ENCODE data around the gene PLA2G4D. TPM values are rescaled to one million over a fixed set of nuclear protein-coding genes. Genes with fewer than 3 reads are reported as not detected.

Gene PLA2G4D
- total RNA-seq, 1 experiment from 2014 or later = not detected

- Histone ChIP-seq H3K27me3 (replicated peaks; ENCODE audit: insufficient read depth, low read depth, low read length, poor library complexity) (no peaks in the 10 kb centered on the region), H3K4me1 (ENCODE audit: insufficient read depth, low read length, poor library complexity, severe bottlenecking) (peaks cover 14% of the 10 kb centered on the region), H3K9me3 (ENCODE audit: low read depth, low read length, poor library complexity, severe bottlenecking) (no peaks in the 10 kb centered on the region), H3K27ac (ENCODE audit: low read depth, low read length, poor library complexity, severe bottlenecking) (no peak overlapping the region), H3K4me3 (ENCODE audit: low read depth, low read length, poor library complexity, severe bottlenecking) (no peak overlapping the region), H3K36me3 (ENCODE audit: insufficient read depth, low read length, poor library complexity, severe bottlenecking) (no peaks in the 10 kb centered on the region)
- no peak for TF ChIP-seq EZH2 (IDR thresholded peaks at IDR 0.05; ENCODE audit: borderline replicate concordance, low read depth, low read length, poor library complexity, severe bottlenecking)
- TF ChIP-seq CTCF (conservative IDR thresholded peaks at IDR 0.05; ENCODE audit: low read depth, low read length) = no peak
- CTCF ChIA-PET = interaction anchor here (0.6 kb wide), 1 partner anchor 96 kb away, joined by 3 read pairs; no protein-coding TSS in a partner anchor
- DNase-seq (ENCODE audit: low spot score) = no peak
- POLR2A ChIA-PET (ENCODE audit: low non-redundant PET) = no interaction called here
- intact Hi-C loops (cut with micrococcal nuclease; ENCODE audit: unreplicated experiment) = no loop called here
- BruUV-seq (replicated peaks) = no TSS peak
Measured at GRCh38 chr15:42037656-42038055, 56.7 kb downstream of the PLA2G4D start.

DNA sequence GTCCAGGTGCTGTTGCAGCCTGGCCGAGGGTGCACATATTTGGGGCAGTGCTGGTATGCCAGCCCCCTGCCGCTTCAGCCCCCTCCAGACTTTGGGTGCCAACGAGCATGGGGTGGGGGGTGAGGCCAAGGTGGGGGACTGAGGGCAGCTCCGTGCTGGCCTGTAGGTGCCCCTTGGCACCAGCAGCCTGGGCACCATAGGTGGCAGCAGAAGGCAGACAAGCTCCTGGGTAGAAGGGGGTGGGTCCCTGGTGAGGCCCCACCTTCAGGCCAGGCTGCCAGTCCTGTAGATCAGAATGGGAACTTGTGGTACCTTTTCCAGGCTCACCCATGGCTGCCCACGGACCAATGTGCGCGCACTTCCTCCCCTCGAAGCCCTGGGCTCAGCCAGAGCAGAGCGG, 57.4 kb downstream of the PLA2G4D start:
- BruUV-seq (replicated peaks) = no TSS peak
- no peak overlapping the region for H3K4me3 ChIP-seq (ENCODE audit: low read depth, low read length, poor library complexity, severe bottlenecking)
- DNase-seq (ENCODE audit: low spot score) = no peak
- peaks cover 14% of the 10 kb centered on the region for H3K4me1 ChIP-seq (ENCODE audit: insufficient read depth, low read length, poor library complexity, severe bottlenecking)
- intact Hi-C loops (cut with micrococcal nuclease; ENCODE audit: unreplicated experiment) = no loop called here
- ChIA-PET POLR2A (ENCODE audit: low non-redundant PET) (no interaction called here), CTCF (interaction anchor here (0.6 kb wide), 1 partner anchor 430 kb away, joined by 3 read pairs; no protein-coding TSS in a partner anchor)
- no peak overlapping the region for H3K27ac ChIP-seq (ENCODE audit: low read depth, low read length, poor library complexity, severe bottlenecking)
- no peak for TF ChIP-seq EZH2 (IDR thresholded peaks at IDR 0.05; ENCODE audit: borderline replicate concordance, low read depth, low read length, poor library complexity, severe bottlenecking)
- no peak for TF ChIP-seq CTCF (conservative IDR thresholded peaks at IDR 0.05; ENCODE audit: low read depth, low read length)
- H3K36me3 ChIP-seq (ENCODE audit: insufficient read depth, low read length, poor library complexity, severe bottlenecking) = no peaks in the 10 kb centered on the region
- no peaks in the 10 kb centered on the region for H3K27me3 ChIP-seq (replicated peaks; ENCODE audit: insufficient read depth, low read depth, low read length, poor library complexity)
- no peaks in the 10 kb centered on the region for H3K9me3 ChIP-seq (ENCODE audit: low read depth, low read length, poor library complexity, severe bottlenecking)

GRCh38 chr15:42036112-42036905, 58.1 kb downstream of the PLA2G4D start:
- ChIA-PET CTCF (interaction anchor here (0.6 kb wide), 1 partner anchor 431 kb away, joined by 3 read pairs; no protein-coding TSS in a partner anchor), POLR2A (ENCODE audit: low non-redundant PET) (no interaction called here)
- H3K27me3 ChIP-seq (replicated peaks; ENCODE audit: insufficient read depth, low read depth, low read length, poor library complexity) = no peaks in the 10 kb centered on the region
- no peaks in the 10 kb centered on the region for H3K36me3 ChIP-seq (ENCODE audit: insufficient read depth, low read length, poor library complexity, severe bottlenecking)
- intact Hi-C loops (cut with micrococcal nuclease; ENCODE audit: unreplicated experiment) = no loop called here
- no peak overlapping the region for H3K4me3 ChIP-seq (ENCODE audit: low read depth, low read length, poor library complexity, severe bottlenecking)
- no peak for DNase-seq (ENCODE audit: low spot score)
- BruUV-seq (replicated peaks) = no TSS peak
- peak overlapping the region; percentile 61 for H3K27ac ChIP-seq (ENCODE audit: low read depth, low read length, poor library complexity, severe bottlenecking)
- TF ChIP-seq CTCF (conservative IDR thresholded peaks at IDR 0.05; ENCODE audit: low read depth, low read length) (no peak), EZH2 (IDR thresholded peaks at IDR 0.05; ENCODE audit: borderline replicate concordance, low read depth, low read length, poor library complexity, severe bottlenecking) (no peak)
- H3K4me1 ChIP-seq (ENCODE audit: insufficient read depth, low read length, poor library complexity, severe bottlenecking) = peaks cover 14% of the 10 kb centered on the region
- H3K9me3 ChIP-seq (ENCODE audit: low read depth, low read length, poor library complexity, severe bottlenecking) = no peaks in the 10 kb centered on the region

Data from A673 (cell line).